ENCODE measurements around the gene ZNF331. TPM values are rescaled to one million over a fixed set of nuclear protein-coding genes. Genes with fewer than 3 reads are reported as not detected.

The ZNF331 gene
- total RNA-seq, 4 donors from 2014 or later: 4.8 to 12.6 (median 7.0) TPM

DNA sequence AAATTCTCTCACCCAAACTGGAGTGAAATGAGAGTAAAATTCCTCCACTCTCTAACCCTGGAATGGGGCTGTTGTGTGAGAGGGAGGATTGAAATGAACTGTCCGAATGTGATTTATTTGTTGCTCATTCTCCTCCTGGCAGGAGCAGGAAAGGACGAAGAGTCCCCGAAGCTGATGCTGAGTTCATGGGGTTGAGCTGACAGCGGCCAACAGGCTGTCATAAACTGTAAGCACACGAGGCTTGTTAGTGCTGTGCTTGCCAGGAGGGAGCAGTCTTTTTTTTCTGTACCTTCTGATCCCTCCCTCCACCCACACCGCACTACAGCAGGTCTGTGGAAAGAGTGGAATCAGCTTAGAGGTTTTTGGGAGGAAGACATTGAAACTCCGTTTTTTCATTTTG is 33.1 kb upstream of the ZNF331 start:
- intact Hi-C loops (cut with DNase I; ENCODE audit: low total_unique reads): no loop called here
- no peak for DNase-seq
- Histone ChIP-seq H3K27ac (peak overlapping the region in 3 of 4 donors; percentile 25 to 71 (median 43)), H3K27me3 (peaks cover 0 to 7% (median 0%) of the 10 kb centered on the region in 3 donors), H3K9me3 (no peaks in the 10 kb centered on the region), H3K36me3 (no peaks in the 10 kb centered on the region), H3K4me3 (peak overlapping the region in 2 of 4 donors; percentile 29 to 36), H3K4me1 (no peaks in the 10 kb centered on the region)
- TF ChIP-seq POLR2A (IDR thresholded peaks at IDR 0.05): no peak
- TF ChIP-seq, protein P1, sequence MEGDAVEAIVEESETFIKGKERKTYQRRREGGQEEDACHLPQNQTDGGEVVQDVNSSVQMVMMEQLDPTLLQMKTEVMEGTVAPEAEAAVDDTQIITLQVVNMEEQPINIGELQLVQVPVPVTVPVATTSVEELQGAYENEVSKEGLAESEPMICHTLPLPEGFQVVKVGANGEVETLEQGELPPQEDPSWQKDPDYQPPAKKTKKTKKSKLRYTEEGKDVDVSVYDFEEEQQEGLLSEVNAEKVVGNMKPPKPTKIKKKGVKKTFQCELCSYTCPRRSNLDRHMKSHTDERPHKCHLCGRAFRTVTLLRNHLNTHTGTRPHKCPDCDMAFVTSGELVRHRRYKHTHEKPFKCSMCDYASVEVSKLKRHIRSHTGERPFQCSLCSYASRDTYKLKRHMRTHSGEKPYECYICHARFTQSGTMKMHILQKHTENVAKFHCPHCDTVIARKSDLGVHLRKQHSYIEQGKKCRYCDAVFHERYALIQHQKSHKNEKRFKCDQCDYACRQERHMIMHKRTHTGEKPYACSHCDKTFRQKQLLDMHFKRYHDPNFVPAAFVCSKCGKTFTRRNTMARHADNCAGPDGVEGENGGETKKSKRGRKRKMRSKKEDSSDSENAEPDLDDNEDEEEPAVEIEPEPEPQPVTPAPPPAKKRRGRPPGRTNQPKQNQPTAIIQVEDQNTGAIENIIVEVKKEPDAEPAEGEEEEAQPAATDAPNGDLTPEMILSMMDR (IDR thresholded peaks at IDR 0.05 in 4 of 5, conservative IDR thresholded peaks at IDR 0.05 in 1 of 5): no peak
- no peak for ATAC-seq
- in situ Hi-C loops (cut with MboI; ENCODE audit: low sequenced_read_pairs in 4 of 4): loop anchor here in 1 of 4 donors (25.0 kb wide), 1 partner anchor 318 kb away; the partner anchor contains the start of gene ZNF665

DNA sequence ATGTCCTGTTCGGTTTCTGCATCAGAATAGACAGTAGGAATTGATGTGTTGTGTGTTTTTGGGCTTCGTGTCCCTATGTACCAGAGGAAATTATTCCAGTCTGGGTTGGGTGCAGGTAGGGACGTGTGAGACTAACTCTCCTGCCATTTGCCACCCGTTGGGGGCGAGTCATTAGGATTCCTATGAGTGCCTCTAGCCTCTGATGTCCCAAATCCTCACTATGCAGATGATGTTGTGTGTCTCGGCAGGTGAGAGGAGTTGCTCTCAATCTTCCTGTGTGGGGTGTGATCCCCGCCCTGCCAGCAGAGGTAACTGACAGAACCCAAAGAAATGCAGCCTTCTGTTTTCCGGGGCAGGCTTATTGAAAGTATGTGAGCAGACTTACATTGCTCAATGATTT is 31.2 kb upstream of the ZNF331 start:
- ATAC-seq (no peak), DNase-seq (no peak)
- H3K9me3 ChIP-seq: no peaks in the 10 kb centered on the region
- H3K4me1 ChIP-seq: no peaks in the 10 kb centered on the region
- in situ Hi-C loops (cut with MboI; ENCODE audit: low sequenced_read_pairs in 4 of 4) (loop anchor here in 1 of 4 donors (25.0 kb wide), 1 partner anchor 319 kb away; the partner anchor contains the start of gene ZNF665), intact Hi-C loops (cut with DNase I; ENCODE audit: low total_unique reads) (no loop called here)
- peaks cover 0 to 5% (median 0%) of the 10 kb centered on the region in 3 donors for H3K27me3 ChIP-seq
- H3K4me3 ChIP-seq: no peak overlapping the region
- H3K27ac ChIP-seq: no peak overlapping the region
- TF ChIP-seq, protein P1 (IDR thresholded peaks at IDR 0.05 in 4 of 5, conservative IDR thresholded peaks at IDR 0.05 in 1 of 5): no peak
- TF ChIP-seq POLR2A (IDR thresholded peaks at IDR 0.05): no peak
- H3K36me3 ChIP-seq: no peaks in the 10 kb centered on the region

DNA sequence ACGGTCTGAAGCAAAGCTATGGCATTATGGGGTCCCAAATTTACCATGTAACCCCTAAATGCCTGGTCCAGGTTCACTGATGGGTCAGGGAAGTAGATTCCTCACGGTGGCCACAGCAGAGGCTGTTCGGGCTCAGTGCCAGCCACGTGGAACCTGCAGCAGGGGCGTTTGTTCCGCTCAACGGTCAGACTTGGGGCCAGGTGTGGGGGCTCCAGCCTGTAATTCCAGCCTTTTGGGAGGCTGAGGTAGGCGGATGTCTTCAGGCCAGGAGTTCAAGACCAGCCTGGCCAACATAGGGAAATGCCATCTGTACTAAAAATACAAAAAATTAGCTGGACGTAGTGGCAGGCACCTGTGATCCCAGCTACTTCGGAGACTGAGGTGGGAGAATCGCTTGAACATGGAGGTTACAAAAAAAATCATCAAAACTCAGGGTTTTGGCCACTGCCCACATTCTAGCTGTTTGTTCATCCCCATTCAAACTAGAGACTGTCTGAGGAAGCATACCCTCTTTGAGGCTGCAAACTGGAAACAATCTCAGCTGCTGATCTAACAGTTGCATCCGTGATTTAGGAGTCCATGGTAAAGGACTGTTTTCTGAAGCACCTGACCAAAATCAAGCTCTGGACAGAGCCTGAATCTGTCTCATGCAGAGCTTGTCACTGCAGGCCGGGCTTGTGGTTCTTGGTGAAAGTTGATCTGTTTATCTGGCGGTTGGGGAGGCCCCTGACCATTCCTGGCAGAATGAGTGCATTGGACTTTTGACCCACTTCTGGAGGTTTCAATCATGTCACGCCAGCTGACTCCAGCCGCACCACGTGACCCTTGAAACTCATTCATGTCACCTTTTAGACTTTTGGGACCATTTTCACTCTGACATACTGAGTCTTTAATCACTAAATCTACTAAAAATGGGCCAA is 30.2 kb upstream of the ZNF331 start:
- DNase-seq (no peak), ATAC-seq (no peak)
- TF ChIP-seq, protein P1 (IDR thresholded peaks at IDR 0.05 in 4 of 5, conservative IDR thresholded peaks at IDR 0.05 in 1 of 5): no peak
- no peak for TF ChIP-seq POLR2A (IDR thresholded peaks at IDR 0.05)
- no peaks in the 10 kb centered on the region for H3K9me3 ChIP-seq
- H3K27me3 ChIP-seq: peaks cover 0 to 5% (median 0%) of the 10 kb centered on the region in 3 donors
- H3K36me3 ChIP-seq: no peaks in the 10 kb centered on the region
- no peak overlapping the region for H3K27ac ChIP-seq
- H3K4me1 ChIP-seq: no peaks in the 10 kb centered on the region
- H3K4me3 ChIP-seq: no peak overlapping the region
- in situ Hi-C loops (cut with MboI; ENCODE audit: low sequenced_read_pairs in 4 of 4) (loop anchor here in 1 of 4 donors (25.0 kb wide), 1 partner anchor 320 kb away; the partner anchor contains the start of gene ZNF665), intact Hi-C loops (cut with DNase I; ENCODE audit: low total_unique reads) (no loop called here)

DNA sequence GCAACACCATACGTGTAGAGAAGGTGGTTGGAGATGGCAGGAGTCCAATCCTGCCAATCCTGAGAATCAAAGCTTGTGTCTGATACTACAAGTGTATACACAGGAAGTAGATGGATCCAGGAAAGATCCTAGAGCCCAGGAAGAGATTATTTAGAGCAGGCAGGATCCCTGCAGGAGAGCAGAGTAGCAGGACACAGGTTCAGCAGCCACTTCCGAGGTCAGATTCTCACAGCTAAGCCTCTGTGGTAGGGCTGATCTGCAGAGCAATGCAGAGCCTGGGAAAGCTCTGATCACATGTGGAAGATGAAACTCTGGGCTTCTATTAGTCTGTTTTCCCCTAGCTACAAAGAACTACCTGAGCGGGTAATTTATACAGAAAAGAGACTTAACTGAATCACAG is 28.5 kb upstream of the ZNF331 start:
- Histone ChIP-seq H3K36me3 (no peaks in the 10 kb centered on the region), H3K27me3 (peaks cover 0 to 5% (median 0%) of the 10 kb centered on the region in 3 donors), H3K4me3 (no peak overlapping the region), H3K9me3 (no peaks in the 10 kb centered on the region), H3K27ac (no peak overlapping the region), H3K4me1 (no peaks in the 10 kb centered on the region)
- intact Hi-C loops (cut with DNase I; ENCODE audit: low total_unique reads) (no loop called here), in situ Hi-C loops (cut with MboI; ENCODE audit: low sequenced_read_pairs in 4 of 4) (loop anchor here in 1 of 4 donors (25.0 kb wide), 1 partner anchor 322 kb away; the partner anchor contains the start of gene ZNF665)
- TF ChIP-seq, protein P1 (IDR thresholded peaks at IDR 0.05 in 4 of 5, conservative IDR thresholded peaks at IDR 0.05 in 1 of 5): no peak
- no peak for TF ChIP-seq POLR2A (IDR thresholded peaks at IDR 0.05)
- DNase-seq (no peak), ATAC-seq (no peak)
